HepG2 (cell line): ENCODE measurements around the gene IFNAR2. TPM values are rescaled to one million over a fixed set of nuclear protein-coding genes. Genes with fewer than 3 reads are reported as not detected.

Experiments
- AKAP8 ChIP-seq: sonication (generic); formaldehyde crosslinking; IDR thresholded peaks from 2 replicates; pipeline ENCODE4 v1.5.1; 2020; ENCODE audit warnings: mild to moderate bottlenecking, missing genetic modification reagents
- ATM ChIP-seq: fragments of 450-650 bp; IDR thresholded peaks from 2 replicates; pipeline ENCODE4 v1.7.1; 2017; ENCODE audit warnings: mild to moderate bottlenecking, borderline replicate concordance
- BORCS8-MEF2B ChIP-seq: sonication (generic); formaldehyde crosslinking; IDR thresholded peaks from 2 replicates; pipeline ENCODE4 v1.8.0; 2022; ENCODE audit warnings: mild to moderate bottlenecking, missing genetic modification reagents
- BRF2 ChIP-seq: sonication (generic); formaldehyde crosslinking; IDR thresholded peaks from 2 replicates; pipeline ENCODE4 v1.8.1; 2022; ENCODE audit warnings: mild to moderate bottlenecking, missing genetic modification reagents
- CC2D1A ChIP-seq: sonication (generic); formaldehyde crosslinking; IDR thresholded peaks from 2 replicates; pipeline ENCODE4 v1.8.1; 2023; ENCODE audit warnings: mild to moderate bottlenecking, missing genetic modification reagents
- CREM ChIP-seq, 2 experiments: sonication (generic) in 1 of 2; formaldehyde crosslinking in 1 of 2; IDR thresholded peaks; 2 replicates each; pipeline versions ENCODE4 v1.4.0 to v1.6.1; 2016 to 2020; ENCODE audit warnings: antibody characterized with exemption in 1 of 2, mild to moderate bottlenecking in 1 of 2, missing genetic modification reagents in 1 of 2
- GATA4 ChIP-seq: sonication (generic); IDR thresholded peaks from 2 replicates; pipeline ENCODE4 v1.6.1; 2016; ENCODE audit warnings: antibody characterized with exemption, low read depth, borderline replicate concordance
- PCBP2 ChIP-seq: fragments of 200-400 bp; formaldehyde crosslinking; optimal IDR thresholded peaks from 2 replicates; pipeline ENCODE3; 2018; ENCODE audit warnings: low read length, low read depth; ENCODE audit not compliant: poor library complexity, severe bottlenecking
- SOX6 ChIP-seq, 2 experiments: fragments of 450-650 bp in 1 of 2; sonication (generic) in 1 of 2; formaldehyde crosslinking in 1 of 2; IDR thresholded peaks; 2 replicates each; pipeline versions ENCODE4 v1.4.0 to v1.6.1; 2017 to 2020; ENCODE audit warnings: antibody characterized with exemption in 1 of 2, mild to moderate bottlenecking in 1 of 2, missing genetic modification reagents in 1 of 2
- WIZ ChIP-seq: sonication (generic); formaldehyde crosslinking; IDR thresholded peaks from 2 replicates; pipeline ENCODE4 v1.5.1; 2020; ENCODE audit warnings: mild to moderate bottlenecking, missing genetic modification reagents
- ZC3H13 ChIP-seq: sonication (generic); formaldehyde crosslinking; IDR thresholded peaks from 2 replicates; pipeline ENCODE4 v1.8.1; 2023; ENCODE audit warnings: mild to moderate bottlenecking, missing genetic modification reagents, moderate library complexity
- ZFP36 ChIP-seq: fragments of 150-350 bp; IDR thresholded peaks from 2 replicates; pipeline ENCODE4 v1.6.1; 2018; ENCODE audit warnings: borderline replicate concordance, low read length, low read depth; ENCODE audit not compliant: partially characterized antibody
- ZNF180 ChIP-seq: sonication (generic); formaldehyde crosslinking; IDR thresholded peaks from 2 replicates; pipeline ENCODE4 v1.4.0; 2020; ENCODE audit warnings: low read depth, missing genetic modification reagents, borderline replicate concordance
- ZNF282 ChIP-seq: fragments of 450-650 bp; IDR thresholded peaks from 2 replicates; pipeline ENCODE4 v1.6.1; 2018; ENCODE audit not compliant: partially characterized antibody
- ZNF484 ChIP-seq: sonication (generic); formaldehyde crosslinking; IDR thresholded peaks from 2 replicates; pipeline ENCODE4 v1.5.1; 2020; ENCODE audit warnings: mild to moderate bottlenecking, low read depth, missing genetic modification reagents, borderline replicate concordance
- ZNF501 ChIP-seq: sonication (generic); formaldehyde crosslinking; IDR thresholded peaks from 2 replicates; pipeline ENCODE4 v1.5.1; 2020; ENCODE audit warnings: mild to moderate bottlenecking, moderate library complexity, missing genetic modification reagents
- ZNF556 ChIP-seq: sonication (generic); formaldehyde crosslinking; IDR thresholded peaks from 2 replicates; pipeline ENCODE4 v1.4.0; 2020; ENCODE audit warnings: mild to moderate bottlenecking, missing genetic modification reagents, borderline replicate concordance
- ZNF703 ChIP-seq: sonication (generic); formaldehyde crosslinking; IDR thresholded peaks from 2 replicates; pipeline ENCODE4 v1.5.1; 2020; ENCODE audit warnings: missing genetic modification reagents, mild to moderate bottlenecking, moderate library complexity, borderline replicate concordance
- ZNF790 ChIP-seq: sonication (generic); formaldehyde crosslinking; IDR thresholded peaks from 2 replicates; pipeline ENCODE4 v1.8.0; 2022; ENCODE audit warnings: missing genetic modification reagents, mild to moderate bottlenecking, borderline replicate concordance
- polyA plus RNA-seq, 8 experiments: library from polyadenylated mRNA; depleted of rRNA in 3 of 8; stranded (reverse) in 7 of 8; unstranded in 1 of 8; fragments of >200 nt; fragmentation: Illumina TruSeq in 4 of 8; extraction: Trizol in 4 of 8; gene quantifications; 2 replicates each; pipeline versions ENCODE4 v1.2.1 to v1.2.3, GENCODE V29; 2011 to 2016; ENCODE audit warnings: low read depth in 4 of 8, missing spikeins in 1 of 8, mixed read lengths in 1 of 8; ENCODE audit not compliant: insufficient read depth in 1 of 8
- total RNA-seq, 5 experiments: library from RNA; depleted of rRNA; stranded (reverse); fragments of >200 nt; fragmentation: Illumina TruSeq; extraction: Trizol; gene quantifications; 2 replicates each; pipeline ENCODE4 v1.2.3, GENCODE V29; 2016; ENCODE audit warnings: low read depth in 1 of 5
- TF ChIP-seq, protein P1 (sequence below): IDR thresholded peaks from 2 replicates; pipeline ENCODE4 v1.6.1; 2018; ENCODE audit warnings: missing genetic modification reagents
- TF ChIP-seq, protein P2 (sequence below): sonication (generic); formaldehyde crosslinking; IDR thresholded peaks from 2 replicates; pipeline ENCODE4; 2020; ENCODE audit warnings: missing genetic modification reagents, mild to moderate bottlenecking, borderline replicate concordance

The IFNAR2 gene
- total and polyA plus RNA-seq, 2 of the 13 experiments (the other 11 are each of a cell fraction or from before 2014, with no cell fraction given) = 5.1 to 24.1 TPM

DNA sequence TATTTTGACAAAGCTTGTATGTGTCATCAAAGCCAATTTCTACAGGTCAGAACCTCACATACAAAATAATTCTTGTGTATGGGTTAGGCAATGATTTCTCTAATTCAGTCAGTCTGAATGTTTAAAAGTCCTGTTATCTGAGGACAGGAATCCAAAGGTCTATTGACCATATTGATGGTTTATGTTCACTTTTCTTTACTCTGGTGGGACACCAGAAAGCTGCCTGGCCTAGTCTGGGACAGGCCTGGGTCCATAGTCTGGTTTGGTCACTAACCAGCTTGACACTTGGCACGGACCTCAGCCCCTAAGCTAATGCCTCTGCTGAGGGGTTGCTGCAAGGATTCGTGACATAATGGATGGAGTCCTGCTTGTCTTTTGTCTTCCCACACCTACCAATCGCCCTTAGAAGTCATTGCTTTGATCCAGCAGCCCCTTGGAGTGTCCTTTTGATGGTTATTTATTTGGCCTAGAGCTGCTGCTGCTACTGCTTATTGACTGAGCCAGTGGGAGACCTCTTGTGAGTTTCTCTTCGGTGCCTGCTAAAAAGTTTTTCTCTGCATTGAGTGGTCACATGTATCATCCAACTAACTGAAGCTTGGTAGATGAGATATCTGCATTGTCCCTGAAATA, 15.7 kb downstream of the IFNAR2 start (continued):
- TF ChIP-seq BRF2 (CRISPR knock-in tag) = no peak
- no peak for TF ChIP-seq GATA4
- TF ChIP-seq AKAP8 (CRISPR knock-in tag) = no peak
- TF ChIP-seq ZNF501 (CRISPR knock-in tag) = no peak
- no peak for TF ChIP-seq ZNF282
- TF ChIP-seq ZNF703 (CRISPR knock-in tag) = no peak
- no peak for TF ChIP-seq WIZ (CRISPR knock-in tag)
- no peak for TF ChIP-seq BORCS8-MEF2B (CRISPR knock-in tag)
- TF ChIP-seq ZC3H13 (CRISPR knock-in tag) = no peak
- TF ChIP-seq, protein P1, sequence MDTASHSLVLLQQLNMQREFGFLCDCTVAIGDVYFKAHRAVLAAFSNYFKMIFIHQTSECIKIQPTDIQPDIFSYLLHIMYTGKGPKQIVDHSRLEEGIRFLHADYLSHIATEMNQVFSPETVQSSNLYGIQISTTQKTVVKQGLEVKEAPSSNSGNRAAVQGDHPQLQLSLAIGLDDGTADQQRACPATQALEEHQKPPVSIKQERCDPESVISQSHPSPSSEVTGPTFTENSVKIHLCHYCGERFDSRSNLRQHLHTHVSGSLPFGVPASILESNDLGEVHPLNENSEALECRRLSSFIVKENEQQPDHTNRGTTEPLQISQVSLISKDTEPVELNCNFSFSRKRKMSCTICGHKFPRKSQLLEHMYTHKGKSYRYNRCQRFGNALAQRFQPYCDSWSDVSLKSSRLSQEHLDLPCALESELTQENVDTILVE (CRISPR knock-in tag) = no peak
- TF ChIP-seq ZNF180 = no peak
- TF ChIP-seq, protein P2, sequence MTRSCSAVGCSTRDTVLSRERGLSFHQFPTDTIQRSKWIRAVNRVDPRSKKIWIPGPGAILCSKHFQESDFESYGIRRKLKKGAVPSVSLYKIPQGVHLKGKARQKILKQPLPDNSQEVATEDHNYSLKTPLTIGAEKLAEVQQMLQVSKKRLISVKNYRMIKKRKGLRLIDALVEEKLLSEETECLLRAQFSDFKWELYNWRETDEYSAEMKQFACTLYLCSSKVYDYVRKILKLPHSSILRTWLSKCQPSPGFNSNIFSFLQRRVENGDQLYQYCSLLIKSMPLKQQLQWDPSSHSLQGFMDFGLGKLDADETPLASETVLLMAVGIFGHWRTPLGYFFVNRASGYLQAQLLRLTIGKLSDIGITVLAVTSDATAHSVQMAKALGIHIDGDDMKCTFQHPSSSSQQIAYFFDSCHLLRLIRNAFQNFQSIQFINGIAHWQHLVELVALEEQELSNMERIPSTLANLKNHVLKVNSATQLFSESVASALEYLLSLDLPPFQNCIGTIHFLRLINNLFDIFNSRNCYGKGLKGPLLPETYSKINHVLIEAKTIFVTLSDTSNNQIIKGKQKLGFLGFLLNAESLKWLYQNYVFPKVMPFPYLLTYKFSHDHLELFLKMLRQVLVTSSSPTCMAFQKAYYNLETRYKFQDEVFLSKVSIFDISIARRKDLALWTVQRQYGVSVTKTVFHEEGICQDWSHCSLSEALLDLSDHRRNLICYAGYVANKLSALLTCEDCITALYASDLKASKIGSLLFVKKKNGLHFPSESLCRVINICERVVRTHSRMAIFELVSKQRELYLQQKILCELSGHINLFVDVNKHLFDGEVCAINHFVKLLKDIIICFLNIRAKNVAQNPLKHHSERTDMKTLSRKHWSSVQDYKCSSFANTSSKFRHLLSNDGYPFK (CRISPR knock-in tag) = no peak
- no peak for TF ChIP-seq PCBP2
- no peak for TF ChIP-seq CC2D1A (CRISPR knock-in tag)
- TF ChIP-seq SOX6 (IDR thresholded peaks at IDR 0.05) = no peak
- peak; percentile 40 for TF ChIP-seq SOX6 (CRISPR knock-in tag; IDR thresholded peaks at IDR 0.05)
- TF ChIP-seq ATM = no peak
- no peak for TF ChIP-seq ZNF484
- peak; percentile 42; the same call in 1 of the 2 replicates for TF ChIP-seq CREM (IDR thresholded peaks at IDR 0.05)
- no peak for TF ChIP-seq CREM (CRISPR knock-in tag; IDR thresholded peaks at IDR 0.05)
- no peak for TF ChIP-seq ZNF790 (CRISPR knock-in tag)
- TF ChIP-seq ZNF556 (CRISPR knock-in tag) = no peak
- TF ChIP-seq ZFP36 = no peak
